ENCODE results near the gene CDH6. TPM values are rescaled to one million over a fixed set of nuclear protein-coding genes. Genes with fewer than 3 reads are reported as not detected.

Gene CDH6
- polyA plus RNA-seq, 1 of the 3 experiments (the other 2 are of a cell fraction) = 1.1 TPM

- TF ChIP-seq RFX5 (IDR thresholded peaks at IDR 0.05; ENCODE audit: low read length) = no peak
- TF ChIP-seq REST (IDR thresholded peaks at IDR 0.05; ENCODE audit: low read depth, low read length) = no peak
- TF ChIP-seq GATA2 (CRISPR knock-in tag; IDR thresholded peaks at IDR 0.05) = no peak
- no peak for TF ChIP-seq MXI1 (IDR thresholded peaks at IDR 0.05; ENCODE audit: low read depth, low read length)
- TF ChIP-seq NRF1 (IDR thresholded peaks at IDR 0.05; ENCODE audit: low read depth, low read length) = no peak
- no peak for TF ChIP-seq YY1 (IDR thresholded peaks at IDR 0.05; ENCODE audit: low read depth)
- ChIA-PET POLR2A (no interaction called here), CTCF (interaction anchor here (1.4 kb wide), 1 partner anchor 30 kb away, joined by 4 read pairs; no protein-coding TSS in a partner anchor)
- Histone ChIP-seq H3K36me3 (replicated peaks in 1 of 2; ENCODE audit: control insufficient read depth in 1 of 2, insufficient read depth in 2 of 2, low read length in 1 of 2) (no peaks in the 10 kb centered on the region), H2AFZ (ENCODE audit: low read depth) (no peak overlapping the region), H3K9me3 (no peaks in the 10 kb centered on the region), H3K4me2 (no peak overlapping the region), H3K27me3 (ENCODE audit: insufficient read depth) (peaks cover 6% of the 10 kb centered on the region; the same call in 1 of the 2 replicates), H4K20me1 (ENCODE audit: insufficient read depth) (no peaks in the 10 kb centered on the region), H3K4me1 (ENCODE audit: control insufficient read depth in 1 of 2, insufficient read depth in 2 of 2, low read depth in 1 of 2, low read length in 1 of 2) (no peaks in the 10 kb centered on the region; a peak in 1 of 4 replicates), H3K9ac (no peak overlapping the region), H3K4me3 (ENCODE audit: low read depth in 2 of 2, low read length in 1 of 2) (no peak overlapping the region), H3K27ac (ENCODE audit: low read depth in 2 of 2, low read length in 1 of 2) (no peak overlapping the region), H3F3A (replicated peaks; ENCODE audit: insufficient read depth) (no peaks in the 10 kb centered on the region), H3K79me2 (ENCODE audit: insufficient read depth) (no peaks in the 10 kb centered on the region), H3K9me2 (no peaks in the 10 kb centered on the region)
- DNase-seq = no peak
- WGBS (ENCODE audit: low lambda C conversion rate) = 13% methylated on average over 3 of the region's 3 CpGs
These were observed 36.8 kb upstream of the CDH6 start for GRCh38 chr5:31156631-31157160.

- Histone ChIP-seq H3K4me3 (ENCODE audit: low read depth in 2 of 2, low read length in 1 of 2) (no peak overlapping the region), H3K27me3 (ENCODE audit: insufficient read depth) (peaks cover 6% of the 10 kb centered on the region; the same call in 1 of the 2 replicates), H3K4me2 (no peak overlapping the region), H3K27ac (ENCODE audit: low read depth in 2 of 2, low read length in 1 of 2) (no peak overlapping the region), H3K9ac (no peak overlapping the region), H3K9me3 (no peaks in the 10 kb centered on the region), H3K36me3 (replicated peaks in 1 of 2; ENCODE audit: control insufficient read depth in 1 of 2, insufficient read depth in 2 of 2, low read length in 1 of 2) (no peaks in the 10 kb centered on the region), H3K4me1 (ENCODE audit: control insufficient read depth in 1 of 2, insufficient read depth in 2 of 2, low read depth in 1 of 2, low read length in 1 of 2) (no peaks in the 10 kb centered on the region; a peak in 1 of 4 replicates), H3K79me2 (ENCODE audit: insufficient read depth) (no peaks in the 10 kb centered on the region), H4K20me1 (ENCODE audit: insufficient read depth) (no peaks in the 10 kb centered on the region), H3F3A (replicated peaks; ENCODE audit: insufficient read depth) (no peaks in the 10 kb centered on the region), H3K9me2 (no peaks in the 10 kb centered on the region), H2AFZ (ENCODE audit: low read depth) (no peak overlapping the region)
- no peak for DNase-seq
- ChIA-PET CTCF (interaction anchor here (1.7 kb wide), 1 partner anchor 29 kb away, joined by 4 read pairs; no protein-coding TSS in a partner anchor), POLR2A (no interaction called here)
- TF ChIP-seq YY1 (IDR thresholded peaks at IDR 0.05; ENCODE audit: low read depth) (no peak), PBX3 (IDR thresholded peaks at IDR 0.05) (no peak), MXI1 (IDR thresholded peaks at IDR 0.05; ENCODE audit: low read depth, low read length) (no peak), CHD2 (IDR thresholded peaks at IDR 0.05; ENCODE audit: low read length, partially characterized antibody) (no peak), RXRA (IDR thresholded peaks at IDR 0.05; ENCODE audit: borderline replicate concordance, low read depth) (no peak), POLR2AphosphoS5 (IDR thresholded peaks at IDR 0.05; ENCODE audit: low read depth, low read length) (no peak), GATA2 (CRISPR knock-in tag; IDR thresholded peaks at IDR 0.05) (no peak), TCF12 (IDR thresholded peaks at IDR 0.05) (no peak), JUND (IDR thresholded peaks at IDR 0.05) (no peak), NFIC (IDR thresholded peaks at IDR 0.05; ENCODE audit: borderline replicate concordance) (no peak), TAF1 (IDR thresholded peaks at IDR 0.05; ENCODE audit: borderline replicate concordance, low read depth, low read length) (no peak)
- WGBS (ENCODE audit: low lambda C conversion rate) = 6% methylated on average over 5 of the region's 5 CpGs
These were observed 35.8 kb upstream of the CDH6 start for GRCh38 chr5:31157720-31158119.
